Natural killer cell (primary cell): ENCODE measurements around the gene COG5. TPM values are rescaled to one million over a fixed set of nuclear protein-coding genes. Genes with fewer than 3 reads are reported as not detected.

ENCODE experiments used
- ATAC-seq, 3 donors: fragments of 150-1000 bp in 2 of 3; fragments of 200-7000 bp in 1 of 3; cut with Tn5 transposase; 1 replicate in 1 of 3; 2 replicates in 2 of 3; pipeline ENCODE4 v1.10.0; 2021; ENCODE audit warnings: mild to moderate bottlenecking in 2 of 3, moderate library complexity in 2 of 3
- DNase-seq, 2 donors: peaks; one replicate each; pipeline versions ENCODE4 v3.0.0 to v3.0.0-alpha.2; 2013 to 2021; ENCODE audit warnings: mixed read lengths in 1 of 2
- H3K27ac ChIP-seq: one replicate; pipeline ENCODE4 v1.5.1; 2013; ENCODE audit warnings: mild to moderate bottlenecking, low read length
- H3K27me3 ChIP-seq: one replicate; pipeline ENCODE4 v1.6.1; 2013; ENCODE audit warnings: low read length; ENCODE audit not compliant: control insufficient read depth, insufficient read depth
- H3K36me3 ChIP-seq: one replicate; pipeline ENCODE4 v1.6.1; 2013; ENCODE audit warnings: low read length; ENCODE audit not compliant: control insufficient read depth, insufficient read depth
- H3K4me1 ChIP-seq: one replicate; pipeline ENCODE4 v1.6.1; 2013; ENCODE audit warnings: low read length; ENCODE audit not compliant: control insufficient read depth, insufficient read depth
- H3K4me3 ChIP-seq: one replicate; pipeline ENCODE4 v1.5.1; 2013; ENCODE audit warnings: low read length
- H3K9me3 ChIP-seq: one replicate; pipeline ENCODE4 v1.6.1; 2013; ENCODE audit warnings: low read length; ENCODE audit not compliant: control insufficient read depth, insufficient read depth
- H3K27ac Mint-ChIP-seq, 2 donors: one replicate each; pipeline ENCODE4 v1.8.0; 2022; ENCODE audit warnings: mild to moderate bottlenecking in 2 of 2, mixed read lengths in 2 of 2, moderate library complexity in 1 of 2
- H3K27me3 Mint-ChIP-seq, 2 donors: one replicate each; pipeline ENCODE4 v1.8.0; 2022; ENCODE audit warnings: low read depth in 2 of 2, mixed read lengths in 2 of 2
- H3K36me3 Mint-ChIP-seq: one replicate; pipeline ENCODE4 v1.8.0; 2022; ENCODE audit warnings: mixed read lengths
- H3K4me1 Mint-ChIP-seq, 2 donors: one replicate each; pipeline ENCODE4 v1.8.0; 2022; ENCODE audit warnings: mixed read lengths in 2 of 2
- H3K4me3 Mint-ChIP-seq: one replicate; pipeline ENCODE4 v1.8.0; 2022; ENCODE audit warnings: mild to moderate bottlenecking, moderate library complexity, mixed read lengths
- H3K9me3 Mint-ChIP-seq, 2 donors: one replicate each; pipeline ENCODE4 v1.8.0; 2022; ENCODE audit warnings: mixed read lengths in 2 of 2
- WGBS: methylation state at CpG from one replicate; pipeline ENCODE4 v1.1.7; 2013; ENCODE audit warnings: missing lambda C conversion rate; ENCODE audit not compliant: insufficient coverage; 5-methylcytosine and 5-hydroxymethylcytosine counted together
- intact Hi-C: fragments of 100-400 bp; cut with micrococcal nuclease; formaldehyde crosslinking; loops from one replicate; pipeline ENCODE4 v1.14.2; 2022
- total RNA-seq, 4 donors: library from RNA; stranded (reverse); fragments of 120-200 nt in 1 of 4; gene quantifications; one replicate each; pipeline versions ENCODE4 v1.2.3 to v1.2.4, GENCODE V29; 2013 to 2022
- TF ChIP-seq, protein P1 (sequence below): fragments of 200-600 bp; IDR thresholded peaks from one replicate; pipeline ENCODE4 v1.8.0; 2022; ENCODE audit warnings: antibody characterized with exemption

COG5 gene
- total RNA-seq, 3 donors from 2014 or later (not counting 1 experiment from before 2014, with no cell fraction given), result 49.2 to 54.6 (median 54.2) TPM

DNA sequence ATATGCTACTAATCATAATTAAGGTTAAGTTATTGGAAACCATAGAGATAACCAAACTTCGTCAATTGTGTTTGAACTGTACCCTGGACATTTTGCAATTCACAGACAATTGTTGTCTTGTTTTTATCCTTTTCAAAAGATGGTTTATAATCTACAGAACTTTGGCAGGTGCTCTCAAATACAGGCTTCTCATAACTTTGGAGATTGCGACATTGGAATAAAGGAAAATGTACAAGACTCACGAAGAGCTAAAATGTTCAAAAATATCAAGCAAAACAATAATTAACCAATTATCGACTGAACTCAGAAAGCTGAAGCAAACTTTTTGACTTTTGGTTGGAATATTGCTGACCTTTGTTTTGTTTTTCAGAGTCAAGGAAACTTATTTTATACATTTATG is 182.3 kb downstream of the COG5 start:
- TF ChIP-seq, protein P1, sequence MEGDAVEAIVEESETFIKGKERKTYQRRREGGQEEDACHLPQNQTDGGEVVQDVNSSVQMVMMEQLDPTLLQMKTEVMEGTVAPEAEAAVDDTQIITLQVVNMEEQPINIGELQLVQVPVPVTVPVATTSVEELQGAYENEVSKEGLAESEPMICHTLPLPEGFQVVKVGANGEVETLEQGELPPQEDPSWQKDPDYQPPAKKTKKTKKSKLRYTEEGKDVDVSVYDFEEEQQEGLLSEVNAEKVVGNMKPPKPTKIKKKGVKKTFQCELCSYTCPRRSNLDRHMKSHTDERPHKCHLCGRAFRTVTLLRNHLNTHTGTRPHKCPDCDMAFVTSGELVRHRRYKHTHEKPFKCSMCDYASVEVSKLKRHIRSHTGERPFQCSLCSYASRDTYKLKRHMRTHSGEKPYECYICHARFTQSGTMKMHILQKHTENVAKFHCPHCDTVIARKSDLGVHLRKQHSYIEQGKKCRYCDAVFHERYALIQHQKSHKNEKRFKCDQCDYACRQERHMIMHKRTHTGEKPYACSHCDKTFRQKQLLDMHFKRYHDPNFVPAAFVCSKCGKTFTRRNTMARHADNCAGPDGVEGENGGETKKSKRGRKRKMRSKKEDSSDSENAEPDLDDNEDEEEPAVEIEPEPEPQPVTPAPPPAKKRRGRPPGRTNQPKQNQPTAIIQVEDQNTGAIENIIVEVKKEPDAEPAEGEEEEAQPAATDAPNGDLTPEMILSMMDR, result no peak
- Mint-ChIP-seq H3K27ac (no peak overlapping the region), H3K36me3 (no peaks in the 10 kb centered on the region), H3K4me1 (peaks cover 9 to 11% of the 10 kb centered on the region in 2 donors), H3K27me3 (no peaks in the 10 kb centered on the region), H3K4me3 (no peak overlapping the region), H3K9me3 (no peaks in the 10 kb centered on the region)
- DNase-seq (no peak), ATAC-seq (no peak)
- H3K9me3 ChIP-seq, result no peaks in the 10 kb centered on the region
- no peaks in the 10 kb centered on the region for H3K36me3 ChIP-seq
- H3K27ac ChIP-seq, result no peak overlapping the region
- 97% methylated on average over 3 of the region's 4 CpGs for WGBS
- intact Hi-C loops, result no loop called here
- H3K4me1 ChIP-seq, result no peaks in the 10 kb centered on the region
- H3K4me3 ChIP-seq, result no peak overlapping the region
- no peaks in the 10 kb centered on the region for H3K27me3 ChIP-seq

DNA sequence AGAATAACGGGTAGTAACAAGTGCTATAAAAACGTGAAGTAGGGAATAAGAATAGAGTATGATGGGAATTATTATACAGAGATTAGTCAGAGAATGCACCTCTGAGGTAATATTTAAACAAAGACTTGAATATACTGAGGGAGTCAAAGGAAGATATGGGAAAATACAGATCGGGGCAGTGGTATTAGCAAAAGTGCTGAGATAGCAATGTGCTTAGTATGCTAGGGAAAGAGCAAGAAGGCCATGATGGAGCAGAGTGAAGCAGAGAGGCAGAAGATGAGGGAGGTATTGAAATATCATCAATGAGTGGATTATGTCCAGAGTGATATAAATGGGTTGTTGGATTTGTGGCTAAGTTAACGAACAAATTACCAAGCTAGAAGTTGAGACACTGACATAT is 190.4 kb downstream of the COG5 start:
- Mint-ChIP-seq H3K27me3 (no peaks in the 10 kb centered on the region), H3K36me3 (no peaks in the 10 kb centered on the region), H3K4me1 (peaks cover 0 to 4% of the 10 kb centered on the region in 2 donors), H3K4me3 (no peak overlapping the region), H3K27ac (no peak overlapping the region), H3K9me3 (no peaks in the 10 kb centered on the region)
- H3K4me1 ChIP-seq, result no peaks in the 10 kb centered on the region
- no peaks in the 10 kb centered on the region for H3K27me3 ChIP-seq
- no peak overlapping the region for H3K27ac ChIP-seq
- H3K36me3 ChIP-seq, result no peaks in the 10 kb centered on the region
- WGBS, result 93% methylated on average over 3 of the region's 4 CpGs
- ATAC-seq, result no peak
- TF ChIP-seq, protein P1, result no peak
- no peak for DNase-seq
- intact Hi-C loops, result no loop called here
- H3K9me3 ChIP-seq, result no peaks in the 10 kb centered on the region
- H3K4me3 ChIP-seq, result no peak overlapping the region

DNA sequence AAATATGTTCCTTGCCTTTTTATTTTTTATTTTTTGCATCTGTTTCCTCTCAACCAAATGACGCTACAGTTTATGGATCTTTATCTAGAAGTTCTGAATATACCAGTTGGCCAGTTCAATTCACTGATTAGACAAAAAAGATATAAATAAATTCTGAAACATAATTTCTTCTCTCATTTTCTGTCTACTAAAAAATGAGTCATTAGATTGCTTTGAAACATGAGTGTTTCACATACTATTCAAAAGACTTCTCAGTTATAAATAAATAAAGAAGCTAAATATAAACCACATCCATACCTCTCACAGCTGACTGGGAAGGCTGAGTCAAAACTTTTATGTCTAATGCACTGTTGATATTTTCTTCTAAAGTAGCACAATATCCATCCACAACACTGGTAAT is 191.4 kb downstream of the COG5 start:
- intact Hi-C loops, result no loop called here
- DNase-seq (no peak), ATAC-seq (no peak)
- H3K9me3 ChIP-seq, result no peaks in the 10 kb centered on the region
- no peaks in the 10 kb centered on the region for H3K4me1 ChIP-seq
- 100% methylated on average over 1 of the region's 1 CpG for WGBS
- Mint-ChIP-seq H3K27ac (no peak overlapping the region), H3K4me1 (no peaks in the 10 kb centered on the region), H3K36me3 (no peaks in the 10 kb centered on the region), H3K9me3 (no peaks in the 10 kb centered on the region), H3K27me3 (no peaks in the 10 kb centered on the region), H3K4me3 (no peak overlapping the region)
- no peak overlapping the region for H3K4me3 ChIP-seq
- H3K27me3 ChIP-seq, result no peaks in the 10 kb centered on the region
- H3K27ac ChIP-seq, result no peak overlapping the region
- TF ChIP-seq, protein P1, result no peak
- no peaks in the 10 kb centered on the region for H3K36me3 ChIP-seq

DNA sequence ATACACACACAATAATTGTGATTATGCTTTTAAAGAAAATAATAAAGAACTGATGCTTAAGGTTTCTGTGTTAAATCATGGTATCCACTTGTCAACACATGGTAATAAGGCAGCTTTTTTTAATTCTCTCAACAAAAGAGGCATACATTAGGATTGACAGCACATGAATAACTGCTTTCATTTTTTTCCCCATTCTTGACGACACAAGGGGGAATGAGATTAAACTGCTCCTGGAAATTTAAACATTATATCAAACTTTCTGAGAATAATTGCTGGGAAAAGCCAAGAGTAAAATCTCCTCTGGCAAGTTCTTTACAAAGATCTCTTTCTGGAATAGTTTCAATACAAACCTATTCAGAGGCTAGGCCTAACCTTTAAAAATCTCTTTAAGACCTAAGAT is 192.9 kb downstream of the COG5 start:
- H3K4me3 Mint-ChIP-seq, result no peak overlapping the region
- H3K4me1 ChIP-seq, result no peaks in the 10 kb centered on the region
- H3K4me3 ChIP-seq, result no peak overlapping the region
- no peaks in the 10 kb centered on the region for H3K36me3 ChIP-seq
- H3K36me3 Mint-ChIP-seq, result no peaks in the 10 kb centered on the region
- H3K27me3 Mint-ChIP-seq, result no peaks in the 10 kb centered on the region
- no peaks in the 10 kb centered on the region for H3K27me3 ChIP-seq
- H3K9me3 Mint-ChIP-seq, result no peaks in the 10 kb centered on the region
- no peak overlapping the region for H3K27ac ChIP-seq
- intact Hi-C loops, result no loop called here
- TF ChIP-seq, protein P1, result no peak
- WGBS, result no CpG with 5 or more reads among the region's 1 CpG
- H3K4me1 Mint-ChIP-seq, result no peaks in the 10 kb centered on the region
- H3K27ac Mint-ChIP-seq, result no peak overlapping the region
- no peak for ATAC-seq
- H3K9me3 ChIP-seq, result no peaks in the 10 kb centered on the region
- no peak for DNase-seq
